Kidney (tissue), 14 donors: ENCODE data around the gene FRAS1. TPM values are rescaled to one million over a fixed set of nuclear protein-coding genes. Genes with fewer than 3 reads are reported as not detected.
"Not testable (repeated sequence)": the region's sequence is repeated elsewhere in the genome, so short reads cannot be mapped to it uniquely, and the experiment has no call there.

Experiments used
- DNase-seq, 5 donors: peaks; one replicate each; pipeline ENCODE4 v3.0.0-alpha.2; 2013 to 2020
- FAIRE-seq: peaks from 2 replicates; lab custom pipeline; 2012; peaks lifted over from hg19 to GRCh38; lab: Jason Lieb, UNC
- H3K27ac ChIP-seq, 2 donors: one replicate each; pipeline ENCODE4 v1.7.0; 2013; ENCODE audit warnings: low read depth in 2 of 2, low read length in 2 of 2, inconsistent platforms in 1 of 2
- H3K27me3 ChIP-seq: one replicate; pipeline ENCODE4 v1.7.1; 2013; ENCODE audit warnings: low read length, inconsistent platforms; ENCODE audit not compliant: control insufficient read depth, insufficient read depth
- H3K36me3 ChIP-seq, 3 donors: one replicate each; pipeline versions ENCODE4 v1.7.0 to v1.7.1; 2013; ENCODE audit warnings: low read length in 3 of 3, control low read depth in 1 of 3, inconsistent platforms in 1 of 3; ENCODE audit not compliant: insufficient read depth in 3 of 3, control insufficient read depth in 2 of 3
- H3K4me1 ChIP-seq, 3 donors: one replicate each; pipeline versions ENCODE4 v1.7.0 to v1.7.1; 2013; ENCODE audit warnings: low read length in 3 of 3, inconsistent platforms in 1 of 3, low read depth in 1 of 3; ENCODE audit not compliant: control insufficient read depth in 2 of 3, insufficient read depth in 2 of 3
- H3K4me3 ChIP-seq, 3 donors: one replicate each; pipeline versions ENCODE4 v1.7.0 to v1.8.1; 2013; ENCODE audit warnings: low read length in 3 of 3, control low read depth in 1 of 3, inconsistent platforms in 1 of 3
- H3K9ac ChIP-seq, 3 donors: one replicate each; pipeline versions ENCODE4 v1.7.0 to v1.7.1; 2013; ENCODE audit warnings: low read length in 3 of 3, control low read depth in 1 of 3, inconsistent platforms in 1 of 3
- H3K9me3 ChIP-seq, 3 donors: one replicate each; pipeline versions ENCODE4 v1.7.0 to v1.7.1; 2013; ENCODE audit warnings: low read length in 3 of 3, control low read depth in 1 of 3, inconsistent platforms in 1 of 3; ENCODE audit not compliant: control insufficient read depth in 2 of 3, insufficient read depth in 1 of 3
- intact Hi-C: fragments of 100-400 bp; cut with DNase I; formaldehyde crosslinking; loops from one replicate; pipeline ENCODE4 v1.11.1; 2022
- polyA plus RNA-seq: library from polyadenylated mRNA; stranded (reverse); fragments of 350-450 nt; fragmentation: Illumina TruSeq; extraction: RNeasy Lipid Tissue Mini Kit (QIAGEN cat#74804); gene quantifications from one replicate; pipeline ENCODE4 v1.2.3, GENCODE V29; 2014; ENCODE audit warnings: low read depth, low replicate concordance; ENCODE audit not compliant: insufficient read depth
- total RNA-seq: library from RNA; stranded (reverse); fragmentation: NEBNext Ultra II Directional; extraction: Animal tissue kit (Norgen Biotek cat#: 25700); gene quantifications from one replicate; pipeline ENCODE4 v1.2.1, GENCODE V29; 2021
- TF ChIP-seq, protein P1 (sequence below): IDR thresholded peaks from 3 replicates; pipeline ENCODE4 v1.5.1; 2012; ENCODE audit warnings: mild to moderate bottlenecking, moderate library complexity, borderline replicate concordance; ENCODE audit not compliant: insufficient read depth; ENCODE audit errors: extremely low read depth
- donor health status: control.
- donor health status: control.
- donor health status: control.
- donor health status: control.
- donor health status: control.
- donor health status: DM: yes; HTN: yes; CAD: no.
- donor health status: Normal renal cell carcinoma (clear cell type).

Gene FRAS1
- total and polyA plus RNA-seq, 2 donors from 2014 or later, result 6.5 to 31.5 TPM

DNA sequence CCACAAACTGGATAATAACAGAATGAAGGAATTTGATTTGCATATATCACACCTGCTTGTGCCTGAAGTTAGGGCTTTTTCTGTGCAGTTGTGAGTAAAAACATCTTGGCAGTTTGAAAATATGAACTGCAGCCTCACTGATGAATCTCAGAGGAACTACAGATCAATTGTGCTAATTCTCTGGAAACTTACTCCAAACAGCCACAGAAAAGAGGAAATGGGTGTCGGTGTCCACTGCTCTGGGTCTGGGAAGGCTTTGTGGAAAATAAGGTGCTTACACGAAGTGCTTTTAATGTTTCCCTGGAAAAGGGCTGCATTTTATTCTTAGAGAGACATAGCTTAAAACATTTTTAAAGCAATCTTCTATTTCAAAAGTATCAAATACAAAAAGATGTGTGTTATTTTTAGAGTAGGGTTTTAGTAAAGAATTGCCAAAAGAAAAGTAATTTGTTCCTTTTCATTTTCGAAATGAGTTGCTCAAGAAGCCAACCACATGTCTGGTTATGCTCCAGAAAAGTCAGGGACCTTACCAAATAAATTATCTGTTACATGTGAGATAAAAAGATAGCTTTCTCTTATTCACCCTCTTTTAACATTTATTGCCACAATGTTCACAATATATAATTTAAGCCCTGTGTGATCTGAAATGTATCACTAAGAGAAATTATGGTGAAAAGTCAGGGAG lies 240.1 kb downstream of the FRAS1 start:
- no peak for FAIRE-seq
- H3K9ac ChIP-seq, result no peak overlapping the region

GRCh38 chr4:78298618-78299017 lies 241.5 kb downstream of the FRAS1 start:
- Histone ChIP-seq H3K27ac (peak overlapping the region in 1 of 2 donors; percentile 74), H3K27me3 (no peaks in the 10 kb centered on the region), H3K4me3 (no peak overlapping the region), H3K4me1 (peaks cover 3 to 28% (median 18%) of the 10 kb centered on the region in 3 donors), H3K9me3 (no peaks in the 10 kb centered on the region), H3K36me3 (no peaks in the 10 kb centered on the region), H3K9ac (no peak overlapping the region)
- intact Hi-C loops, result no loop called here
- FAIRE-seq, result no peak
- DNase-seq, result no peak
- TF ChIP-seq, protein P1, sequence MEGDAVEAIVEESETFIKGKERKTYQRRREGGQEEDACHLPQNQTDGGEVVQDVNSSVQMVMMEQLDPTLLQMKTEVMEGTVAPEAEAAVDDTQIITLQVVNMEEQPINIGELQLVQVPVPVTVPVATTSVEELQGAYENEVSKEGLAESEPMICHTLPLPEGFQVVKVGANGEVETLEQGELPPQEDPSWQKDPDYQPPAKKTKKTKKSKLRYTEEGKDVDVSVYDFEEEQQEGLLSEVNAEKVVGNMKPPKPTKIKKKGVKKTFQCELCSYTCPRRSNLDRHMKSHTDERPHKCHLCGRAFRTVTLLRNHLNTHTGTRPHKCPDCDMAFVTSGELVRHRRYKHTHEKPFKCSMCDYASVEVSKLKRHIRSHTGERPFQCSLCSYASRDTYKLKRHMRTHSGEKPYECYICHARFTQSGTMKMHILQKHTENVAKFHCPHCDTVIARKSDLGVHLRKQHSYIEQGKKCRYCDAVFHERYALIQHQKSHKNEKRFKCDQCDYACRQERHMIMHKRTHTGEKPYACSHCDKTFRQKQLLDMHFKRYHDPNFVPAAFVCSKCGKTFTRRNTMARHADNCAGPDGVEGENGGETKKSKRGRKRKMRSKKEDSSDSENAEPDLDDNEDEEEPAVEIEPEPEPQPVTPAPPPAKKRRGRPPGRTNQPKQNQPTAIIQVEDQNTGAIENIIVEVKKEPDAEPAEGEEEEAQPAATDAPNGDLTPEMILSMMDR, result no peak

More for the DNA sequence above, 240.1 kb downstream of the FRAS1 start:
- no peaks in the 10 kb centered on the region for H3K27me3 ChIP-seq
- TF ChIP-seq, protein P1, result no peak
- no peak overlapping the region for H3K27ac ChIP-seq
- peak in 1 of 5 donors; percentile 7 for DNase-seq
- H3K4me3 ChIP-seq, result no peak overlapping the region
- H3K36me3 ChIP-seq, result no peaks in the 10 kb centered on the region
- peaks cover 13 to 41% (median 27%) of the 10 kb centered on the region in 3 donors for H3K4me1 ChIP-seq
- H3K9me3 ChIP-seq, result no peaks in the 10 kb centered on the region
- intact Hi-C loops, result no loop called here

GRCh38 chr4:78299565-78299972 lies 242.4 kb downstream of the FRAS1 start:
- no peaks in the 10 kb centered on the region for H3K27me3 ChIP-seq
- no peaks in the 10 kb centered on the region for H3K9me3 ChIP-seq
- FAIRE-seq, result no peak
- peak overlapping the region in 1 of 3 donors; percentile 13 for H3K4me3 ChIP-seq
- H3K27ac ChIP-seq, result peak overlapping the region; percentile 64 to 74
- TF ChIP-seq, protein P1, result no peak
- H3K9ac ChIP-seq, result no peak overlapping the region
- peaks cover 0 to 19% (median 10%) of the 10 kb centered on the region in 3 donors for H3K4me1 ChIP-seq
- H3K36me3 ChIP-seq, result no peaks in the 10 kb centered on the region
- peak in 1 of 5 donors; percentile 28 for DNase-seq
- intact Hi-C loops, result no loop called here

DNA sequence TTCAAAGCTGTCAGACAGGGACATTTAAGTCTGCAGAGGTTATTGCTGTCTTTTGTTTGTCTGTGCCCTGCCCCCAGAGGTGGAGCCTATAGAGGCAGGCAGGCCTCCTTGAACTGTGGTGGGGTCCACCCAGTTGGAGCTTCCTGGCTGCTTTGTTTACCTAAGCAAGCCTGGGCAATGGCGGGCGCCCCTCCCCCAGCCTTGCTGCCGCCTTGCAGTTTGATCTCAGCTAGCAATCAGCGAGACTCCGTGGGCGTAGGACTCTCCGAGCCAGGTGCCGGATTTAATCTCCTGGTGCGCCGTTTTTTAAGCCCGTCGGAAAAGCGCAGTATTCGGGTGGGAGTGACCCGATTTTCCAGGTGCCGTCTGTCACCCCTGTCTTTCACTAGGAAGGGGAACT lies 250.1 kb downstream of the FRAS1 start:
- H3K4me1 ChIP-seq, result peaks cover 0 to 17% (median 7%) of the 10 kb centered on the region in 3 donors
- H3K9ac ChIP-seq, H3K27me3 ChIP-seq, H3K9me3 ChIP-seq, H3K4me3 ChIP-seq, H3K27ac ChIP-seq, FAIRE-seq, H3K36me3 ChIP-seq, intact Hi-C loops, DNase-seq: not testable (repeated sequence)
